H1 (cell line): ENCODE data around the gene GLE1. TPM values are rescaled to one million over a fixed set of nuclear protein-coding genes. Genes with fewer than 3 reads are reported as not detected.

Source experiments
- CTCF ChIA-PET: fragments of 300-600 bp; sonication (Branson Sonifier 250); formaldehyde crosslinking; loops from one replicate; lab custom pipeline; 2021; ENCODE audit not compliant: partially characterized antibody; lab: Charles Lee
- POLR2A ChIA-PET: fragments of 300-600 bp; sonication (Branson Sonifier 250); formaldehyde crosslinking; loops from one replicate; lab custom pipeline; 2021; ENCODE audit warnings: inconsistent platforms; ENCODE audit not compliant: partially characterized antibody; lab: Charles Lee
- DNase-seq, 2 experiments: peaks; one replicate each; pipeline versions ENCODE4 v3.0.0 to v3.0.0-alpha.2; 2010 to 2022; ENCODE audit warnings: low spot score in 2 of 2, low read depth in 1 of 2, mixed read lengths in 1 of 2
- FAIRE-seq: peaks from 2 replicates; lab custom pipeline; 2011; peaks lifted over from hg19 to GRCh38; lab: Jason Lieb, UNC
- H2AFZ ChIP-seq: 2 replicates; pipeline ENCODE4 v1.8.1; 2012; ENCODE audit warnings: low read length, inconsistent platforms
- H2AK5ac ChIP-seq: 2 replicates; pipeline ENCODE4 v1.6.1; 2013; ENCODE audit warnings: low read depth, low read length
- H2BK120ac ChIP-seq: replicated peaks from 2 replicates; pipeline ENCODE3; 2013; ENCODE audit warnings: low read depth, low read length, inconsistent platforms
- H2BK12ac ChIP-seq: 2 replicates; pipeline ENCODE4 v1.6.1; 2013; ENCODE audit warnings: low read depth, low read length
- H2BK15ac ChIP-seq: 2 replicates; pipeline ENCODE4 v1.6.1; 2013; ENCODE audit warnings: low read length
- H2BK20ac ChIP-seq: 2 replicates; pipeline ENCODE4 v1.6.1; 2013; ENCODE audit warnings: low read length
- H2BK5ac ChIP-seq: 2 replicates; pipeline ENCODE4 v1.6.1; 2013; ENCODE audit warnings: low read depth, low read length
- H3K14ac ChIP-seq: 2 replicates; pipeline ENCODE4 v1.6.1; 2013; ENCODE audit warnings: inconsistent platforms; ENCODE audit not compliant: insufficient read length
- H3K18ac ChIP-seq: 2 replicates; pipeline ENCODE4 v1.6.1; 2013; ENCODE audit warnings: low read length; ENCODE audit errors: extremely low read depth
- H3K23ac ChIP-seq: 2 replicates; pipeline ENCODE4 v1.6.1; 2013; ENCODE audit warnings: inconsistent platforms; ENCODE audit not compliant: insufficient read length
- H3K23me2 ChIP-seq: 2 replicates; pipeline ENCODE4 v1.6.1; 2013; ENCODE audit warnings: low read depth, low read length
- H3K27ac ChIP-seq: 2 replicates; pipeline ENCODE4 v1.6.1; 2011; ENCODE audit warnings: low read depth, low read length, inconsistent platforms
- H3K27me3 ChIP-seq, 4 experiments: replicated peaks in 1 of 4; 1 replicate in 1 of 4; 2 replicates in 3 of 4; pipeline versions ENCODE4 v1.6.1 to v1.8.1; 2011 to 2013; ENCODE audit warnings: low read length in 3 of 4, mild to moderate bottlenecking in 3 of 4, inconsistent platforms in 2 of 4, mixed read lengths in 2 of 4, moderate library complexity in 1 of 4; ENCODE audit not compliant: control insufficient read depth in 3 of 4, insufficient read depth in 3 of 4; ENCODE audit errors: extremely low read depth in 1 of 4
- H3K36me3 ChIP-seq, 4 experiments: 2 replicates each; pipeline versions ENCODE4 v1.6.1 to v1.8.1; 2011 to 2013; ENCODE audit warnings: mild to moderate bottlenecking in 4 of 4, low read length in 3 of 4, moderate library complexity in 2 of 4, control low read depth in 1 of 4, inconsistent platforms in 1 of 4; ENCODE audit not compliant: insufficient read depth in 4 of 4, control insufficient read depth in 2 of 4
- H3K4ac ChIP-seq: replicated peaks from 2 replicates; pipeline ENCODE3; 2013; ENCODE audit warnings: low read length, low read depth, mixed read lengths, inconsistent platforms; ENCODE audit not compliant: insufficient read length
- H3K4me1 ChIP-seq, 4 experiments: replicated peaks in 1 of 4; 1 replicate in 1 of 4; 2 replicates in 3 of 4; pipeline versions ENCODE4 v1.6.1 to v1.8.1; 2011 to 2013; ENCODE audit warnings: low read length in 3 of 4, inconsistent platforms in 2 of 4, mixed read lengths in 1 of 4; ENCODE audit not compliant: insufficient read depth in 4 of 4, control insufficient read depth in 3 of 4
- H3K4me2 ChIP-seq, 2 experiments: 2 replicates each; pipeline versions ENCODE4 v1.6.1 to v1.8.1; 2011 to 2013; ENCODE audit warnings: low read depth in 2 of 2, low read length in 2 of 2, control low read depth in 1 of 2, inconsistent platforms in 1 of 2, mild to moderate bottlenecking in 1 of 2; ENCODE audit not compliant: insufficient read depth in 1 of 2
- H3K4me3 ChIP-seq, 4 experiments: fragments of 200-600, 300-600 bp in 1 of 4; sonication (generic), shearing (Covaris generic), sonication (Bioruptor Twin) in 1 of 4; 2 replicates each; pipeline versions ENCODE4 v1.5.1 to v1.8.1; 2011 to 2016; ENCODE audit warnings: low read length in 4 of 4, low read depth in 3 of 4, control low read depth in 2 of 4, inconsistent platforms in 2 of 4, mild to moderate bottlenecking in 2 of 4, mixed read lengths in 1 of 4, moderate library complexity in 1 of 4; ENCODE audit not compliant: insufficient read depth in 2 of 4; ENCODE audit errors: extremely low read depth in 1 of 4
- H3K56ac ChIP-seq: replicated peaks from 2 replicates; pipeline ENCODE3; 2013; ENCODE audit warnings: low read depth, mild to moderate bottlenecking, mixed read lengths, low read length, inconsistent platforms; ENCODE audit not compliant: insufficient read length
- H3K79me1 ChIP-seq: 2 replicates; pipeline ENCODE4 v1.6.1; 2013; ENCODE audit warnings: low read depth, low read length, control low read depth
- H3K79me2 ChIP-seq, 2 experiments: 2 replicates each; pipeline versions ENCODE4 v1.6.1 to v1.8.1; 2012 to 2013; ENCODE audit warnings: low read length in 2 of 2, mild to moderate bottlenecking in 2 of 2, inconsistent platforms in 1 of 2; ENCODE audit not compliant: insufficient read depth in 2 of 2, control insufficient read depth in 1 of 2
- H3K9ac ChIP-seq, 4 experiments: replicated peaks in 1 of 4; 1 replicate in 1 of 4; 2 replicates in 3 of 4; pipeline versions ENCODE4 v1.6.1 to v1.8.1; 2011 to 2013; ENCODE audit warnings: low read depth in 3 of 4, low read length in 3 of 4, control low read depth in 2 of 4, mild to moderate bottlenecking in 2 of 4, moderate library complexity in 2 of 4, inconsistent platforms in 1 of 4; ENCODE audit errors: extremely low read depth in 1 of 4
- H3K9me3 ChIP-seq, 2 experiments: 2 replicates each; pipeline versions ENCODE4 v1.6.1 to v1.8.1; 2012 to 2013; ENCODE audit warnings: mild to moderate bottlenecking in 2 of 2, moderate library complexity in 2 of 2, control low read depth in 1 of 2, inconsistent platforms in 1 of 2, low read depth in 1 of 2, low read length in 1 of 2, mixed read lengths in 1 of 2; ENCODE audit not compliant: insufficient read depth in 2 of 2
- H4K20me1 ChIP-seq, 2 experiments: replicated peaks in 1 of 2; 2 replicates each; pipeline versions ENCODE3 to v1.8.1; 2011 to 2013; ENCODE audit warnings: inconsistent platforms in 2 of 2, low read length in 2 of 2, mild to moderate bottlenecking in 1 of 2; ENCODE audit not compliant: insufficient read depth in 2 of 2, control insufficient read depth in 1 of 2
- H4K5ac ChIP-seq: 2 replicates; pipeline ENCODE4 v1.6.1; 2013; ENCODE audit warnings: low read length, low read depth, mixed read lengths, inconsistent platforms; ENCODE audit not compliant: insufficient read length
- H4K8ac ChIP-seq: 2 replicates; pipeline ENCODE4 v1.8.0; 2013; ENCODE audit warnings: mild to moderate bottlenecking, moderate library complexity, low read length, inconsistent platforms; ENCODE audit not compliant: insufficient read depth; ENCODE audit errors: extremely low read depth
- H4K91ac ChIP-seq: replicated peaks from 2 replicates; pipeline ENCODE3; 2013; ENCODE audit warnings: low read length, mixed read lengths, inconsistent platforms; ENCODE audit not compliant: insufficient read length
- CHD2 ChIP-seq: IDR thresholded peaks from 2 replicates; pipeline ENCODE4 v1.6.1; 2012; ENCODE audit warnings: low read length, improper control_type of control experiment
- GABPA ChIP-seq: IDR thresholded peaks from 2 replicates; pipeline ENCODE4 v1.6.1; 2011; ENCODE audit warnings: mild to moderate bottlenecking, low read length, moderate library complexity, borderline replicate concordance; ENCODE audit not compliant: insufficient read depth
- GTF2F1 ChIP-seq: IDR thresholded peaks from 2 replicates; pipeline ENCODE4 v1.6.1; 2012; ENCODE audit warnings: low read depth, low read length, improper control_type of control experiment, borderline replicate concordance
- JUND ChIP-seq: IDR thresholded peaks from 2 replicates; pipeline ENCODE4 v1.6.1; 2011; ENCODE audit warnings: mild to moderate bottlenecking, improper control_type of control experiment, low read length
- KDM1A ChIP-seq: fragments of 200-600, 300-600 bp; sonication (generic); IDR thresholded peaks from 2 replicates; pipeline ENCODE4 v1.7.1; 2016; ENCODE audit warnings: mild to moderate bottlenecking, low read length, borderline replicate concordance
- KDM5A ChIP-seq: fragments of 200-600 bp; IDR thresholded peaks from 2 replicates; pipeline ENCODE4 v1.7.1; 2012; ENCODE audit warnings: mild to moderate bottlenecking, low read length, inconsistent platforms, mixed read lengths
- MAX ChIP-seq: IDR thresholded peaks from 2 replicates; pipeline ENCODE4 v1.6.1; 2012; ENCODE audit warnings: inconsistent platforms
- PHF8 ChIP-seq: fragments of 200-600 bp; sonication (generic); conservative IDR thresholded peaks from 2 replicates; pipeline ENCODE4 v1.7.1; 2012; ENCODE audit warnings: low read depth, mild to moderate bottlenecking, inconsistent platforms, low read length, moderate library complexity
- SP1 ChIP-seq: IDR thresholded peaks from 2 replicates; pipeline ENCODE4 v1.6.1; 2011; ENCODE audit warnings: low read depth, low read length
- SUZ12 ChIP-seq: fragments of 200-600 bp; sonication (generic); IDR thresholded peaks from 2 replicates; pipeline ENCODE4 v1.6.1; 2012; ENCODE audit warnings: mild to moderate bottlenecking, inconsistent platforms, low read length, moderate library complexity, mixed read lengths
- TBP ChIP-seq: IDR thresholded peaks from 2 replicates; pipeline ENCODE4 v1.6.1; 2011; ENCODE audit warnings: low read depth, low read length, improper control_type of control experiment
- TCF12 ChIP-seq: IDR thresholded peaks from 2 replicates; pipeline ENCODE4 v1.6.1; 2011; ENCODE audit warnings: low read depth, mild to moderate bottlenecking, low read length
- USF2 ChIP-seq: IDR thresholded peaks from 2 replicates; pipeline ENCODE4 v1.6.1; 2011; ENCODE audit warnings: low read length, improper control_type of control experiment
- ZNF274 ChIP-seq: IDR thresholded peaks from 2 replicates; pipeline ENCODE4 v1.7.0; 2012; ENCODE audit warnings: low read length, borderline replicate concordance; ENCODE audit errors: extremely low read depth
- WGBS, 2 experiments: shearing (Covaris generic) in 1 of 2; methylation state at CpG; one replicate each; pipeline versions ENCODE4 v1.1.6 to v1.1.7; 2013 to 2015; ENCODE audit warnings: low lambda C conversion rate in 2 of 2, mixed read lengths in 2 of 2, inconsistent platforms in 1 of 2, low coverage in 1 of 2, missing lambda C conversion rate in 1 of 2; ENCODE audit not compliant: insufficient replicate concordance in 2 of 2, insufficient coverage in 1 of 2, insufficient read length in 1 of 2; ENCODE audit errors: extremely low coverage in 1 of 2, missing lambda C conversion rate in 1 of 2; 5-methylcytosine and 5-hydroxymethylcytosine counted together
- polyA plus RNA-seq, 7 experiments: library from polyadenylated mRNA; depleted of rRNA in 3 of 7; stranded (reverse) in 5 of 7; unstranded in 2 of 7; fragments of >200 nt in 5 of 7; fragments of 200-250 nt in 2 of 7; gene quantifications; 1 replicate in 5 of 7; 2 replicates in 1 of 7; 4 replicates in 1 of 7; pipeline versions ENCODE4 v1.2.1 to v1.2.3, GENCODE V29; 2011 to 2013; ENCODE audit warnings: missing spikeins in 2 of 7, mixed read lengths in 2 of 7
- total RNA-seq: library from RNA; stranded (reverse); fragmentation: NEBNext Ultra II Directional; extraction: Animal tissue kit (Norgen Biotek cat#: 25700); gene quantifications from 2 replicates; pipeline ENCODE4 v1.2.1, GENCODE V29; 2021

The GLE1 gene
- total and polyA plus RNA-seq, 2 of the 8 experiments (the other 6 are each of a cell fraction or from before 2014, with no cell fraction given): 9.6 to 14.9 TPM

GRCh38 chr9:128482186-128482585, 22.3 kb upstream of the GLE1 start:
- Histone ChIP-seq H2AFZ (no peak overlapping the region), H3K27me3 (no peaks in the 10 kb centered on the region), H4K91ac (no peak overlapping the region), H2BK15ac (no peak overlapping the region), H4K5ac (no peak overlapping the region), H3K4me2 (no peak overlapping the region), H2BK12ac (no peak overlapping the region), H3K14ac (no peak overlapping the region), H3K4ac (no peak overlapping the region), H3K4me3 (no peak overlapping the region), H3K4me1 (no peaks in the 10 kb centered on the region), H3K9me3 (no peaks in the 10 kb centered on the region), H3K9ac (no peak overlapping the region), H3K36me3 (peaks cover 0 to 3% (median 0%) of the 10 kb centered on the region in 4 experiments; a peak in 1 of 8 replicates), H2AK5ac (no peak overlapping the region), H2BK20ac (no peak overlapping the region), H2BK120ac (no peak overlapping the region), H3K23ac (no peak overlapping the region), H4K8ac (no peak overlapping the region), H3K79me1 (no peaks in the 10 kb centered on the region), H3K56ac (no peak overlapping the region), H3K79me2 (no peaks in the 10 kb centered on the region), H3K18ac (no peak overlapping the region), H2BK5ac (no peak overlapping the region), H3K27ac (no peak overlapping the region), H4K20me1 (peaks cover 0 to 2% of the 10 kb centered on the region in 2 experiments), H3K23me2 (no peaks in the 10 kb centered on the region)
- no peak for DNase-seq
- ChIA-PET CTCF (interaction anchor here (0.6 to 4.8 kb wide), 3 partner anchors 14 to 658 kb away, joined by 3 to 32 read pairs (median 3); no protein-coding TSS in a partner anchor), POLR2A (no interaction called here)
- no peak for FAIRE-seq
- 87% methylated on average over 7 of the region's 7 CpGs; no CpG with 5 or more reads in 1 of the 2 experiments for WGBS, 2 experiments
- no peak for TF ChIP-seq KDM5A
- no peak for TF ChIP-seq MAX
- TF ChIP-seq TBP: no peak
- no peak for TF ChIP-seq JUND
- no peak for TF ChIP-seq USF2
- no peak for TF ChIP-seq ZNF274
- no peak for TF ChIP-seq GABPA
- no peak for TF ChIP-seq GTF2F1
- no peak for TF ChIP-seq PHF8
- no peak for TF ChIP-seq TCF12
- no peak for TF ChIP-seq SP1
- no peak for TF ChIP-seq CHD2
- TF ChIP-seq KDM1A: no peak
- TF ChIP-seq SUZ12: no peak
